Measurements from ENCODE around the gene STAT5A.
"Not testable (repeated sequence)": the region's sequence is repeated elsewhere in the genome, so short reads cannot be mapped to it uniquely, and the experiment has no call there.

Gene STAT5A

DNA sequence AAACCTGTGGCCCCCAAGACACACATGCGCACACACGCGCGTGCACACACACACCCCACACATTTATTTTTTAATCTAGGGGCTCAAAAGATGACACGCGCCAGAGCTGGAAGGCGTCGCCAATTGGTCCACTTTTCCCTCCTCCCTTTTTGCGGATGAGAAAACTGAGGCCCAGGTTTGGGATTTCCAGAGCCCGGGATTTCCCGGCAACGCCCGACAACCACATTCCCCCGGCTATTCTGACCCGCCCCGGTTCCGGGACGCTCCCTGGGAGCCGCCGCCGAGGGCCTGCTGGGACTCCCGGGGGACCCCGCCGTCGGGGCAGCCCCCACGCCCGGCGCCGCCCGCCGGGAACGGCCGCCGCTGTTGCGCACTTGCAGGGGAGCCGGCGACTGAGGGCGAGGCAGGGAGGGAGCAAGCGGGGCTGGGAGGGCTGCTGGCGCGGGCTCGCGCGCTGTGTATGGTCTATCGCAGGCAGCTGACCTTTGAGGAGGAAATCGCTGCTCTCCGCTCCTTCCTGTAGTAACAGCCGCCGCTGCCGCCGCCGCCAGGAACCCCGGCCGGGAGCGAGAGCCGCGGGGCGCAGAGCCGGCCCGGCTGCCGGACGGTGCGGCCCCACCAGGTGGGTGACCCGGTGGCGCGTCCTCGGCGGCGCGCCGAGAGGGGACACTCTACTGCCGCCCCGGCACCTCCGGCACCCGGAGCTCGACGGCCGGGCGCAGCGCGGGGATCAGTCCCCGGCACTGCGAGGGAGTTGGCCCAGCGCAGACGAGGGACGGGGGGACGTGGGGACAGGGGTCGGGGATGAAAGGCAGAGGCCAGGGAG lies at the start of gene STAT5A:
Gene STAT5A, plus strand, starts transcription at position 522 of the 826 bp plus-strand sequence. CDS start 914 bp downstream, outside the sequence.
- DNase-seq: peak; percentile 90

DNA sequence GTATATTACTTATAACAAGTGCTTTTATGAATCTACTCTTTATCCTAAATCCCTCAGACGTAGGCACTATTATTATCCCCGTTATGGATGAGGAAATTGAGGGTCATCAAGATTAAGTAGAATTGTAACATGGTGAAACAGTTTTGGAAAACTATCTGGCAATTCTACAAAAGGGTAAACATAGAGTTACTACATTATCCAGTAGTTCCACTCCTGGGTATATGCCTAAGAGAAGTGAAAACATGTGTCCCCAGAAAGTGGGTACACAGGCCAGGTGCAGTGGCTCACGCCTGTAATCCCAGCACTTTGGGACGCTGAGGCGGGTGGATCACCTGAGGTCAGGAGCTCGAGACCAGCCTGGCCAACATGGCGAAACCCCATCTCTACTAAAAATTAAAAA lies 48.7 kb upstream of the STAT5A start:
- DNase-seq: not testable (repeated sequence)

- no peak for DNase-seq
Observed at GRCh38 chr17:42240201-42240600, 48.1 kb upstream of the STAT5A start.

GRCh38 chr17:42240863-42241262 lies 47.4 kb upstream of the STAT5A start:
- peak; percentile 37 for DNase-seq

- no peak for DNase-seq
Observed at GRCh38 chr17:42241871-42242270, 46.4 kb upstream of the STAT5A start.

DNA sequence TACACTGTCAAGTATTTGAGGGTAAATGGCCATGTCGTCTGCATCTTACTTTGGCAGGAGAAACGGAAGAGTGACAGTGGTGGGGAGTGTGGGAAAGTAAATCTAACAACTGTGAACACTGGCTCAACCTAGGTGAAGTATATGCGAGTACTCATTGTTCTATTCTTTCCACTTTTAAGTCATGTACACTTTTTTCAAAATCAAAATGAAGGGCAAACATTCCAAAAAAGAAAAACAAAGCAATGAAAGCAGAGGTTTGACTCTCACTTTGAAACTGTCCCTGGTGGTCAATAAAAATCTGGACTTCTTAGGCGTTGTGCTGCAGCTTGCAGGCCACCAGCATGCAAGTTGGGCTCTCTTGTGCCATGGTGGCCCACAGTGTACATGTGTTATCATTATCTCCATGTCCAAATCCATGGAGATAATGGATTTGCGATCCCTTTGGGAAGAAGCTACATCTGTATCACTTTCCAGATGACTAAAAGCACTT lies 44.8 kb upstream of the STAT5A start:
- no peak for DNase-seq

DNA sequence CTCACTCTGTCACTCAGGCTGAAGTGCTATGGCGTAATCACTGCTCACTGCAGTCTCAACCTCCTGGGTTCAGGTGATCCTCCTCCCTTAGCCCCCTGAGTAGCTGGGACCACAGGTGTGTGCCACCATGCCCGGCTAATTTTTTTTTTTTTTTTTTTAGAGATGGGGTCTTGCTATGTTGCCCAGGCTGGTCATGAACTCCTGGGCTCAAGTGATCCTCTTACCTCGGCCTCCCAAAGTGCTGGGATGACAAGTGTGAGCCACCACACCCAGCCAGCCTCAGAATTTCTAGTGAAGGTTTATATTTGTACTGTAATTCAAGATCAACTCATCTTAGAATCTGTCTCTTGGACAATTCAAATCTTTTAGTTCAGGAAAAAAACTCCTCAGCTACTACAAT lies 44.2 kb upstream of the STAT5A start:
- DNase-seq: not testable (repeated sequence)

DNA sequence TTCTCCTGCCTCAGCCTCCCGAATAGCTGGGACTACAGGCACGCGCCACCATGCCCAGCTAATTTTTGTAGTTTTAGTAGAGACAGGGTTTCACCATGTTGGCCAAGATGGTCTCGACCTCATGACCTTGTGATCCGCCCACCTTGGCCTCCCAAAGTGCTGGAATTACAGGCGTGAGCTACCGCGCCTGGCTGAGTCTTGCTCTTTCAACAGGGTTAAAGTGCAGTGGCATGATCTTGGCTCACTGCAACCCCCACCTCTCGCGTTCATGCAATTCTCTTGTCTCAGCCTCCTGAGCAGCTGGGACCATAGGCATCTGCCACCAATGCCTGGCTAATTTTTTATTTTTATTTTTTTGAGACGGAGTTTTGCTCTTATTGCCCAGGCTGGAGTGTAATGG lies 43.1 kb upstream of the STAT5A start:
- not testable (repeated sequence) for DNase-seq

DNA sequence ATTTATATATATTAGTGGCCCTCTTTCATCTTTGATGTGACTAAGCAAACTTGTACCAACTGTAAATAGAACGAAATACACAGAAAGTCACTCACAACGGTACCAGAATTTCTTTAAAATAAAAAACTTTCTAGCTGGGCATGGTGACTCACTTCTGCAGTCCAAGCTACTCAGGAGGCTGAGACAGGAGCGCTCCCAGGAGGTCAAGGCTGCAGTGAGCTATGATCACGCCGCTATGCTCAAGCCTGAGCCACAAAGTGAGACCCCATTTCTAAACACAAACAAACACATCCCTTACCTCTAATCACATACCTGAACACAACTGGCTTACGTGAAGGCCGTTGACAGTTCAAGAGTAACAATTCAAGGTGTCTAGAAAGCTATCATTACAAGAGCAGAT lies 41.8 kb upstream of the STAT5A start:
- no peak for DNase-seq

DNA sequence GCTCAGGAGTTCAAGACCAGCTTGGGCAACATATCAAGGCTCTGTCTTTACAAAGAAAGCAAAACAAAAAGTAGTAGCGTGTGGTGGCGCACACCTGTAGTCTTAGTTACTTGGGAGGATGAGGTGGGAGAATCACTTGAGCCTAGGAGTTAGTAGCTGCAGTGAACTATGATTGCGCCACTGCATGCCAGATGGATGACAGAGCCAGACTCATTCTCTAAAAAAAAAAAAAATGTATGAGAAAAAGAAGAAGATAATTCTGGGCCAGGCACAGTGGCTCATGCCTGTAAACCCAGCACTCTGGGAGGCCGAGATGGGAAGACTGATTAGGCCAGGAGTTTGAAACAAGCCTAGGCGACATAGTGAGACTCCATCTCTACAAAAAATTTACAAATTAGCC lies 40.6 kb upstream of the STAT5A start:
- DNase-seq: peak; percentile 32

DNA sequence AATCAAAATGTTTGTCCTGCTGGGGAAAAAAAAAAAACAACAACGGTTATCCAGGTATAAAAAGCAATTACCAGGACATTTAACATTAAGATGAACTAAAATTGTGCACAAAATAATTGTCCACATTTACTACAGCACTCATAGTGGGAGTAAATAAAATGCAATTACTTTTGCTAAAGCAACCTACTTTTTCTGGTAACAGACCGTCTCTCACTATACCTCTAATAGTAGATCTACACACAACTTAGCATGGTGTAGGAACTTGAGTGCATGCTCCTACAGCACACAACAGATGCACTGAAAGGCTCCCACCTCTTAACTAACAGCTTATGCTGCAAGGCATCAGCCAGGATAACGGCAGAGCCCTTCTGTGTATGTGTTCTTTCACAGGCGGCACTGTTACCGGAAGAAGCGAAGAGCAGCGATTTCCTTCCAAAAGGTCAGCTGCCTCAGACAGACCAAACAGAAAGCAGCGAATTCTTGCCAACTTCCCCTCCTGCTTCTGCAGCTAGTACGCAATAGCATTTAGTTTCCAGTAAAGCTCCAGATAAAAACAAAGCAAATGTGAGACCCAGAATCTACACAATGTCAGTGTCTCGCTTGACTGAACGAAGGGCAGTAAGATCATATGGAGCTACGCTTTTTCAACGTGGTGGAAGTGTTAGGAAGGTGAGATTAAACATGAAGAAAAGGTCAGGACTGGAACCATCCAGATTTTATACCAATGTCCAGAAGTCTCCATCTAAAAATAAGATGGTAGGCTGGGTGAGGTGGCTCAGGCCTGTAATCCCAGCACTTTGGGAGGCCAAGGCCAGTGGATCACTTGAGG lies 39.7 kb upstream of the STAT5A start:
- DNase-seq: peak; percentile 95

GRCh38 chr17:42249681-42250446 lies 38.4 kb upstream of the STAT5A start:
- no peak for DNase-seq

DNA sequence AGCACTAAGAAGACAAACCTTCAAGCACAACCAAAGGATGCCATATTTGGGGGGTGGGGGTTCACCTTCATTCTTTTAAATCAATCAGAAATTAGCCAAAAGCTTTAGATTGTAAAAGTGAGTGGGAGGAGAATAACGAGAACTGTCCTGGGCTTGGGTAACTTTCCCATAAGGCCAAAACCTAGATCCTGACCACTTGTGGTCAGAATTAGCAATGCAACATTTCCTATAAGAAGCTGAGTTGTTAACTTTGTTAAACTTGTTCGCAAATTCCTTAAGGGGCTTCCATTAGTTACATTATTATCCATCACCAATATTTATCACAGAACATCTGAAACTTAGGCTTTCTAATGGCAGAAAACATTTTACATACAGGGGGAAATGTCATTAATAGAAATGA lies 37.2 kb upstream of the STAT5A start:
- DNase-seq: peak; percentile 56

DNA sequence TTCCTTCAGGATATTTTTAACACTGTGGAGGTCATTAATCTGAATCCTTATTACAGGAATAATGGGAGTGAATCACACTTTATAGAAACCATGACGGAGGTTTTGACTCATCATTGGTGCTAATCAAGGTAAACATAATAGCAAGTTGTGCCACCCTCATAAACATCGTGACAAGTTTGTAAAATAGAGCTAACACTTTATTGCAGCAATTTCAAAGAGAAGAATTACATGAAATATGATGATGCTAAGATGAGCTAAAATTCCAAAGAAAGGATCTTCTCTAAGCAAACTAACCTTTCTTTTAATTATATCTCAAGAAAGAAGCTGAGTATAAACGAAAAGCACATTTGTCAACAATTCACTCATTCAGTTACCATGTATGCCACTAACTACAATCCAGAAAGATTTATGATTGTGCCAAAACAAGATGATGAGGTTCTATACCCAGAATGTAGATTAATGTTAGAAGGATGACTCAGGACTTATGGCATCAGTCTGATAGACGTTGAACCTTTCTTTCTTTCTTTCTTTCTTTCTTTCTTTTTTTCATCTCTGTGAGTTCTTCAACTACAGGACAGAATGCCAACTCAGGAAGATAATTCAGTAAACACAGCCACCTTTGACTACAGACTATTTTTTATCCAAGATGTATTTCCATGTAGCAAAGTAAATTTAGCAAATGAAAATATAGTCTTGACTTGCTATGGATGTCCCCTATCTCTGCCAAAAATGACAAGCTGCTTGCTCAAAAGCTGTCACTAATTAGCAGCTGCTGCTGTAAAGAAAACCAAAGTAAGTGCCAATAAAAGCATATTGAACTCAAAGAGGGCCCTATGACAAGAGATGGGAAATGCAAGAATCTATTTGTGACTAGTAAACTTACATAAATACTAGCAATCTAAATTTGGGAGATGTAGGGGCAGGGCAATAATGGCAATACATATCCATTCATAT lies 35.4 kb upstream of the STAT5A start:
- no peak for DNase-seq

DNA sequence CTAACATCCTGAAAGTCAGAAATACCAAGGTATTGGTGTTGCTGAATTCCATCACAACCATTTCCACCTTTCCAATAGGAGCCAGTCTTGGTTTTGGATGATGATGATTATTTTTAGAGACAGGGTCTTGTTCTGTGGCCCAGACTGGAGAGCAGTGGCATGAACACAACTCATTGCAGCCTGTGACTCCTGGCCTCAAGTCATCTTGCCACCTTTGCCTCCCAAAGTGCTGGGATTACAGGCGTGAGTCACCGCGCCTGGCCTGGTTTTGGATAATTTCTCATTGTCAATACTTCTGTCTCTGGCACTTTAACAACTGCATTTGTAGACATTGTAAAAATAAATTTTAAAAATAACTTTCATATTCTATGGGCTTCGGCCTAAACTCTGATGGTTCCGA lies 34.7 kb upstream of the STAT5A start:
- DNase-seq: no peak

DNA sequence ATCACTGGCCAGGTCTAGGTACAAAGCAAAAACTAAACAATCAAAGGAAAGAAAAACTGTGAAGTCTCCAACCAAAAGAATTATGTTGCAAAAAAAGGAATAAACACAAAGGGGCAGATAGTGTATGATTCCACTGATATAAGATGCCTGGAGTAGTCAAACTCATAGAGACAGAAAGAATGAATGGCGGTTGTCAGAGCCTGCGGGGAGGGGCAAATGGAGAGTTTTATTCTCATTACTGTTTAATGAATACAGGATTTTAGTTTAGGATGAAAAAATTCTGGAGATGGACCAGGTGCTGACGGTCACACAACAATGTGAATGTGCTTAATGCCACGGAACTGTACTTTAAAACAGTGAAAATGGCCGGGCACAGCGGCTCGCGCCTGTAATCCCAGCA lies 32.9 kb upstream of the STAT5A start:
- DNase-seq: no peak

GRCh38 chr17:42260318-42260717 lies 28.0 kb upstream of the STAT5A start:
- DNase-seq: no peak

- not testable (repeated sequence) for DNase-seq
Observed at GRCh38 chr17:42264366-42264765, 23.9 kb upstream of the STAT5A start.

GRCh38 chr17:42266462-42266861 lies 21.8 kb upstream of the STAT5A start:
- DNase-seq: no peak

GRCh38 chr17:42266918-42267766 lies 21.2 kb upstream of the STAT5A start:
- DNase-seq: peak; percentile 91

- DNase-seq: no peak
Observed at GRCh38 chr17:42268236-42268635, 20.1 kb upstream of the STAT5A start.
